HG02970 (cell line): ENCODE results near the gene TINAGL1.

Source experiments
- ATAC-seq: cut with Tn5 transposase; IDR thresholded peaks from one replicate; pipeline ENCODE4 v1.9.1; 2021; ENCODE audit warnings: mild to moderate bottlenecking, moderate library complexity, moderate number of reproducible peaks; ENCODE audit not compliant: unreplicated experiment, low FRiP score

Gene TINAGL1

GRCh38 chr1:31576201-31576669 is at the start of gene TINAGL1:
Gene TINAGL1, plus strand, starts transcription at chr1:31576515. Its CDS starts 634 bp downstream, at chr1:31577149.
- ATAC-seq, result no peak

DNA sequence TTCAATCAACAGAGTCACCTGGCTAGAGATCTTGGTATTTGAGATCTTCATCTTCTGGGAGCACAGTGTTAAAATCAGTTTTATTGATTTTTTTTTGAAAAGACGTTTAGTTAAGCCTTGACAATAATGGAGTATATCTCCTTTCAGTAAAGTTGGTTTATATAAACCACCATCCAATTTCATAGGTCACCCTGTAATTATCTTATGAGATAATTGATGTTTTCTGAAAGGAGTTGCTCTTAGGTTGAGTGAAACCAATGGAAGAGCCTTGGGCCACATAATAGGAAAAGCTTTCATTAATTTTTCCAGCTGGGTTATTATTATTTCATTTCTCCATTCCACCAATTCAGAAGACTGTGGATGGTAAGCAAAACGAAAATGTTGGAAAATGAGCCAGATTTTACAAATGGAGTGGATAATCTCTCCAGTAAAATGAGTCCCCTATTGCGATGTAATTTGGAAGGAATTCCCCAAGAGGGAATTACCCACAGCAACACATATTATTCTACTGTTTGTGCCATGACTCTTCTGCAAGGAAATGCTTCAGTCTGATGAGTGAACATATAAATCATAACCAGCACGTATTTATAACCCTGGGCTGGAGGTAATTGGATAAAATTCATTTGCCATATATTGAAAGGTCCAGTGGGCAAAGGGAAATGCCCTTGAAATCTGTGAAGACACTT is 46.2 kb upstream of the TINAGL1 start:
- no peak for ATAC-seq

DNA sequence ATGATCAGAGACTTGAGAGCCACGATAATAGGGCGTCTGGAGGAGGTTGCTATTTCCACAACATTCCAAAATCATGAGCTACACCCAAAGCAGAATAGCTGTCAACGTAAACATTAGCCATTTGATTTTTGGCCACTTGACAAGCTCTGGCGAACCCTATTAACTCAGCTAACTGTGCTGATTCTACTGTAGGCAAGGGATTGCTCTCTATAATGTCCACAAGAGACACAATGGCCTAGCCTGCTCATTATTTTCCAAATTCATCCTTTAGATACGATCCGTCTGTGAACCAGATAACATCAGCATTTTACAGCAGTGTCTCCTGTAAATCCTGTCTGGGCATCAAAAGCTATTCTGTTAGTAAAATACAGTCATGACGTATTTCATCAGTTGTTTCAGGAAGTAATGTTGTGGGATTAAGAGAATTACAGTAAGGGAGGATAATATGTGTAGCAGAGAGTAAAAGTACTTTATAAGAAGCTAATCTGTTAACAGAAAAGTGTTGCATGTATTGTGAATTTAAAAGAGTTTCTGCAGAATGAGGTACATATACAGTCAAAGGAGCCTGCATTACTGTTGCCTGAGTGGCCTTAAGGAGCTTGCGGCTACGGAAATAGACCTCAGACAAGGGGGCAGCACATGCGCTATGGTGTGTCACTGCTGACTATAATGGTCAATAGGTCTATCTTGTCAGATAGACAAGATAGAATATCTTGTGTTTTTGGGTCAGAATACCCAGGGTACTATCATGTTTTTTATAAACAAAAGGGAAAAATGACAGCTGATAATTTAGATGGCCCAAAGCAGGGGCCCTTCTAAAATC is 44.9 kb upstream of the TINAGL1 start:
- ATAC-seq, result no peak

DNA sequence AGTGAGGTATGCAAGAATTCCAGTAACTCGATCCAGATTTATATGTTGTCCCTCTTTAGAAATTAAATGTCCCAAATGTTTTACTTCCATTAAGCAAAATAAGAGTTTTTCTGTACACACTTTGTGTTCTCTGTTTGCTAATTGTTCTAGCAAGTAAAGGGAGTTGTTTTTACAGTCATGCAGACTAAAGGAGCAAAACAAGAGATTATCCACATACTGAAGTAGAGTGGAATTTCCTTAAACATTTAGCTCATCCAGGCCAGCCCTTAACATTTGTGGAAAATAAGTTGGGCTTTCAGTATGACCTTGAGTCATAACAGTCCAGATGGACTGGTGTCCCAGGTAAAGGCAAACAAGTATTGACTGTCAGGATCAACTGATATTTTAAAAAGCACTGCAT is 44.1 kb upstream of the TINAGL1 start:
- ATAC-seq, result no peak

DNA sequence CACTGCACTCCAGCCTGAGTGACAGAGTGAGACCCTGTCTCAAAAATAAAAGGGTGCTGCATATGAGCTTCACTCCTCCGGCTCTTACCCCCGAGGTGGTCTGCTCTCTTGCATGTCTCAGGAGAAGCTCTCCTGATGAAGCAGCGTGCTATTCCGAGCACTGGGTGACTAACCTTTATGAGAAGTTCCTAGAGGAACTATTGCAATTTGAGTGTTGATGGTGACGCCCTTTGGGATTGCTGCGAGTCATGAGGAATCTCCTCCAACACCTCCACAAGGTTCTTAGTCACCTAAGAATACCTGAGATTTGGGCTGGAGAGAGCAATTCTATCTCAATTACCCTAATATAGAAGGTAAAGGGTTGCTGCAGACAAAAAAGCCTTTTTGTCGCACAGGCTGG is 40.8 kb upstream of the TINAGL1 start:
- no peak for ATAC-seq

DNA sequence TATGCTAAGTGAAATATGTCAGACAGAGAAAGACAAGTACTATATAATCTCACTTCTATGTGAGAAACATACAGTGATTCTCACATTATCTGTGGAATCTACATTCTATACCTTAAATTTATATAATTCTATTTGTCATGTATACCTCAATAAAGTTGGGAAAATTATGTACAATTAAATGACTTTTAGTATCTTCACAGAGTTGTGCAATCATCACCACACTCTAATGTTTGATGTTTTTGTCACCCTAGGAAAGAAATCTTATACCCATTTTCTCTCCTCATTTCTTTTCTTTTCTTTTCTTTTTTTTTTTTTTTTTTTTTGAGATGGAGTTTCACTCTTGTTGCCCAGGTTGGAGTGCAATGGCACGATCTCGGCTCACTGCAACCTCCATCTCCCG is 37.0 kb upstream of the TINAGL1 start:
- ATAC-seq, result no peak

DNA sequence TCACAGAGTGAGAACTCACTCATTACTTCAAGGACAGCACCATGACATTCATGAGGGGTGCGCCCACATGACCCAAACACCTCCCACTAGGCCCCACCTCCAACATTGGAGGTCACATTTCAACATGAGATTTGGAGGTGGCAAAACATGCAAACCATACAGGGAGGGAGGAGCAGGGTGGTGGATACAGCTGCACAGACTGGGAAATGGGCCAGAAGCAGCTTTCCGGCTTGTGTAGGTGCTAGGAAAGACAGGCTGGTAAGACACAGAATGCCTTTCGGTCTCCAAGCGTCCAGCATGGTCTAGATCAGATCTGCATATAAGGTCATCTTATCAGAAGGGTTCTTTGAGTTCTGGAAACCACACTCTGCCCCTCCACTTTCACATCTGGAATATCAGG is 35.1 kb upstream of the TINAGL1 start:
- no peak for ATAC-seq

DNA sequence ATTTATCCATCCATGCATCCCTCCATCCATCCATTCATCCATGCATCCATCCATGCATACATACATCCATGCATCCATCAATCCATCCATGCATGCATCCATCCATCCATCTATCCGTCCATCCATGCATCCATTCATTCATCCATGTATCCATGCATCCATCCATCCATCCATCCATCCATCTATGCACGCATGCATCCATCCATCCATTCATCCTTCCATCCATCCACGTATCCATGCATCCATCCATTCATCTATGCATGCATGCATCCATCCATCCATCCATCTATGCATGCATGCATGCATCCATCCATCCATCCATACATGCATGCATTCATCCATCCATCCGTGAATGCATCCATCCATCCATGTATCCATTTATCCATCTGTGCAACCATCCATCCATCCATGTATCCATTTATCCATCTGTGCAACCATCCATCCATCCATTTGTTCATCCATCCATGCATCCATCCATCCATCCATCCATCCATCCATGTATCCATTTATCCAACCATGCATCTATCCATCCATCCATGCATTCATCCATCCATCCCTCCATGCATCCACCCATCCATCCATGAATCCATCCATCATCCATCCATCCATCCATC is 30.3 kb upstream of the TINAGL1 start:
- no peak for ATAC-seq

GRCh38 chr1:31548534-31548906 is 27.8 kb upstream of the TINAGL1 start:
- ATAC-seq, result no peak

DNA sequence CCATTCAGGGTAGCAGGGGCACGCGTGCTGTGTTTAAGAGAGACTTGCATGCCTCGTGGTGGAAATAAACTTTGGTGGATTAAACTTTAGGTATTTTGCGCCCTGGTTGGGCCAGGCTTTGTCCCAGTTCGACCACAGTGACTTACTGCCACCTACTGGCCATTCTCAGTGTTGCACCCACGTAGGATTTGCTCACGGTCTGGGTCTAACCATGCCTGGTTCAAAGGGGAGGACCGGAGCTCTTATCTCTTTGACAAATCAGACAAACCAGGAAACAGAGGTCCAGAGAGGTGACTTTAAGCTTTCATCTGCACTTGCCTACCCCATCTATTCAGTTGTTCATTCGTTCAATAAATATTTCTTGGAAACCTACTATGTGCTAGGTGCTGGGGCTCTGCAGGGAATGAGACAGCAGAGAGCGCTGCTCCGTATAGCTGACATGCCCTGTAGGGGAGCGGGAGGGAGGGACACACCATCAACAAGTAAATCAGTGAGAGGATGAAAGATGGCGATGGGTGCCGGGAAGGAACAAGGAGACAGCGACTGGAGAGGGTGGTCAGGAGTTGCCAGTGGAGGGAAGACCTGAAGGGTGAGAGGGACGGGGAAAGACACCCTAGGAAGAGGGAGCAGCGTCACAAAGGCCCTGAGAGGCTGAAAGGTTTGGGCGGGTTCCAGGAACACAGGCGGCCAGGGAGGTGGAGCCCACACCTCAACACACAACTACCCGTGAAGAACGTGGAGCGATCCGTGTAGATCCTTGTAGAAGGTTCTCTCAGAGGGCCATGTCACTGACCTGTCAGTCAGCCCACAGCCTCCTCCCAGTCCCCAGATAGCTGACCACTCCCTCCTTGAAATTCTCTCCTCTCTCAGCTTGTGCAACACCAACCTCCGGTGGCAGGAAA is 27.2 kb upstream of the TINAGL1 start:
- peak; percentile 72 for ATAC-seq

- peak; percentile 28 for ATAC-seq
These were observed 26.3 kb upstream of the TINAGL1 start for GRCh38 chr1:31549809-31550620.

DNA sequence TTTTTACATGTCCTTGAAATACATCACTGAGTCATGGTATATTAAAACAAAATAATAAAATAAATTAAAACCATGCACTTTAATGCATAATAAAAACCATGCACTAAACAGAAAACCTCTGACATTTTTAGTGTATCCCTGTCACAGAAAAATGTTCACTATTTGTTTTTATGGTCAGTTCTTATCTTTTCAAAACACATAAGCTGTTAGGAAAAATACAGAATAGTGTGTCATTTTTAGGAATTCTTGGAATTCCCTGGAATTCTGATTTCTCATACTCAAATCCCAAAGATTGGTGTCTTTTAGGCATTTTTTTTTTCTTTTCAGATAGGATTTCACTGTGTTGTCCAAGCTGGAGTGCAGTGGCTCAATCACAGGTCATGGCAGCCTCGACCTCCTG is 25.1 kb upstream of the TINAGL1 start:
- no peak for ATAC-seq

- ATAC-seq, result no peak
These were observed 23.8 kb upstream of the TINAGL1 start for GRCh38 chr1:31552489-31552888.

DNA sequence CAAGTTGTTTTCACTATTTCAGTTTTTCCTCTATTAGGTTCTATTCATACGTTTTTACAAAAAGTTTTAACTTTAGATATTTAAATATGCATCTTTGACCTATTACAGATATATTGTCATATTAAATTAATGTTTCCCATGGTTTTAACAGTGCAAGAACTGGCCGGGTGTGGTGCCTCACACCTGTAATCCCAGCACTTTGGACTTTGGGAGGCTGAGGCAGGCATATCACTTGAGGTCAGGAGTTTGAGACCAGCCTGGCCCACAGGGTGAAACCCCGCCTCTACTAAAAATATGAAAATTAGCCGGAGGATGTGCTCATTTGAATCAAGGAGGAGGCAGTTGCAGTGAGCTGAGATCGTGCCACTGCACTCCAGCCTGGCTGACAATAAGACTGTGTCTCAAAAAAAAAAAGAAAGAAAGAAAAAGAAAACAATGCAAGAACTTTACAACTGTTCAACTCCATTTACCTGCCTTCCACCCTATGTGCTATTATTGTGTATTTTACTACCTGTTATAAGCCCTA is 19.8 kb upstream of the TINAGL1 start:
- no peak for ATAC-seq

- ATAC-seq, result no peak
These were observed 16.6 kb upstream of the TINAGL1 start for GRCh38 chr1:31559715-31560114.

GRCh38 chr1:31560394-31560793 is 15.9 kb upstream of the TINAGL1 start:
- no peak for ATAC-seq

- no peak for ATAC-seq
These were observed 13.5 kb upstream of the TINAGL1 start for GRCh38 chr1:31562707-31563360.

- ATAC-seq, result no peak
These were observed 11.7 kb upstream of the TINAGL1 start for GRCh38 chr1:31564606-31564989.
